GM18861 (cell line): Measurements from ENCODE around the gene ZFHX3.

ENCODE experiments used
- ATAC-seq: cut with Tn5 transposase; IDR thresholded peaks from one replicate; pipeline ENCODE4 v1.9.1; 2021; ENCODE audit not compliant: unreplicated experiment

Gene ZFHX3

DNA sequence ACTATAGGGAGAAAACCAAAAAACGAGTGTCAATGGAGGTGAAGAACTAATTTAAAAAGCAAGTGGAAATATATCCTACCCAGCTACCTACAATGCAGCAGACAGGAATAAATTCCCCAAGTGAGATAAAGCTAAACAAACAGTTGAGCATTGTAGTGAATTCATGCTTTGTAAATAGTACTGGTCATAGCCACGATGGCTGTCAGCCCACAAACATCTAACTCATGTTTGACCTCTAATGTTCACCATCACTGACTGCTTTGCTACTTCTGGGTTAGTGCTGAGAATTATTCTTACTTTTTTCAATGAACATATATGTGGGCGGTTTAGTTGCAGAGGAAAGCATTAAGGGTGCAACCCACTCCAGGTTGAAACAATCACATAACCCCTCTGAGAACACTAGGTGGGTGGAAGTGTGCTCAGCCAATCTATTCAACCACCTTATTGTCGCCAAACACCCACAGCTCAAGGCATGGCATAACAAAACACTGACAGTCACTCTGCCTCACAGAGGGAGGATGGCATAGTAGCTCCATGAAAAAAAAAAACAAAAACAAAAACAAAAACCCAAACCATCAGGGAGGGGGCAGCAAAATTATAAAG is 264.1 kb downstream of the ZFHX3 start:
- no peak for ATAC-seq

DNA sequence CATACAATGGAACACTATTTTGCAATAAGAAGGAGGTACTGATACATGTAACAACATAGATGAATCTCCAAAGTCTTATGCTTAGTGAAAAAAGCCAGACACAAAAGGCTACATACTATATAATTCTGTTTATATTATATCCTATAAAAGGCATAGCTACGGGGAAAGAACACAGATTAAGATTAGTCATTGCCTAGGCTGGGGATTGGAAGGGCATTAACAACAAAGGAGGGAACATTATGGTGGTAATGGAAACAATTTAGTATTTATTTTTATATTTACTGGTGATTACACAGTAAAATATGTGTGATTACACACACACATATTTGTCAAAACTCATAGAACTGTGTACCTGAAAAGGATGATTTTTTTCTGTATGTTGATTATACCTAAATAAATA is 278.1 kb downstream of the ZFHX3 start:
- no peak for ATAC-seq

DNA sequence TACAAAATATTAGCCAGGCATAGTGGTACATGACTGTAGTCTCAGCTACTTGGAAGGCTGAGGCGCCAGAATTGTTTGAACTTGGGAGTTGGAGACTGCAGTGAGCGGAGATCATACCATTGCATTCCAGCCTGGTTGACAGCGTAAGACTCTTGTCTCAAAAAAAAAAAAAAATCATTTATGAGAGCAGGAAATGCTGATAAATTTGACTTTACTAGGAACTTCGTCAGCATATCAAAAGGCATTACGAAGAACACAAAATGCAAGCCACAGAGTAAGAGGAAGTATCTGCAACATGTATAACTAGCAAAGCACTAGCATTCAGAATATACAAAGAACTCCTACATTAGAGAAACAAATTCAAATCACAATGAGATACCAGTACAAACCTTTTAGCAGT is 279.3 kb downstream of the ZFHX3 start:
- ATAC-seq = no peak

DNA sequence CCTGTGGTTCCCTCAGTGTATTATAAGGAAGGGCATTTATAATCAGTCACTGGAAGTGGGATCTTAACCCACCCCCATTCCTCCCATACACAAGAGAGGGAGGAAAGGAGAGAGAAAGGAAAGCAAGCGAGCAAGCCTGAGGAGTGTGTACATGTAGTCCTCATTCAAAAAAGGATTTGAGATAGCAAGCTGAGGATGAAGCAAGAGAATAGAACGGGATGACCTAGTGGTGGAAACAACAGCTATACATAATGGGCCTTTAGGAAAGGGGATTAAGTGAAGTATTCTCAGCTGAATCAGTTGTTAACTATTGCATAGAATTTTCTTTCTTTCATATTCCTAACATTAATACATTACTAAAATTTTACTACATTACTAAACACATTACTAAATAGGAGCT is 281.4 kb downstream of the ZFHX3 start:
- no peak for ATAC-seq

DNA sequence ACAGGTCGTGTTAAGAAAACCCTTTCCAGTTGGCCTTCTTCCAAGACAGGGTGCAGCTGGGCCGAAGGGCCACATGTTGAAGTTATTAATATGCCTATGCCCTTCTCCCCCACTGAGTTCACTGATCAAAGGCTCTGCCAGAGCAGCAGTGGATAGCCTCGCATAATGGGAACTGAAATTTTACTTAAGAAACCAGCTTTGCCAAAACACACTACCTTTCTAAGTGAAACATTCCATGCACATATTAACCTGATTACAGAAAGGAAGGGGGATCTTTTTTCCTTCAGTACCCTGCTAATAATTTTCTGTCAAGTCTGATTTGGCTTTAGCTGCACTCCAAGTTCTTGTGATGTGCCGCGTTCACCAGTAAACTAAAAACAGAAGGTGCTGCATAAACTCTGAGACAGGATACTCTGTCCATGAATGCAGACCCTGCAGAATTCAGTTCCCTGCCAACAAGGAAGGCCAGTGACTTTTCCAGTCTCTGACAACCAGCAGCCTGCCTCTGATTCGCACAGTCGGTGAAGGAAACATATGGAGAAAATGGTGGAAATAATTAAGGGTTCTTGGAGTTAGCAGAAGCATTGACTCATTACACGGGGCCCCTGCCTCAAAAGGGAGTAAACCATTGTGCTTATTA is 283.8 kb downstream of the ZFHX3 start:
- no peak for ATAC-seq

DNA sequence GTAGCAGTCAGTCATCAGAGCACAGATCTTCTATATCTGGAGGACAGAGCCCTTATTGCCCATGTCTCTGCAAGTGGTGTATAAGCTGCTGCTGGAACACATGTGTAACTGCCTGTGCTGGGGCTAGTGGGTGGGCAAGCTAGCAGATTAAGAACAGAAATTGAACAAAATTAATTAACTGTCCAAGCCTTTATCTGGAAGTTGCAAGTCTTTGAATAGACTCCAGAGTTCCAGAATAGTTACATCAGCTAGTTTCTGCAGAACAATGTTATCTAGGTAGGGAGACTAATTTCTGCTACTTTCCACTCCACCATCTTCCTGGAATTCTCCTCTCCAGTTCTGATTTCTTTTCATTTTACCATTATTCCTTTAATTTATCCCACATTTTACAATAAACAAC is 287.3 kb downstream of the ZFHX3 start:
- ATAC-seq = no peak

DNA sequence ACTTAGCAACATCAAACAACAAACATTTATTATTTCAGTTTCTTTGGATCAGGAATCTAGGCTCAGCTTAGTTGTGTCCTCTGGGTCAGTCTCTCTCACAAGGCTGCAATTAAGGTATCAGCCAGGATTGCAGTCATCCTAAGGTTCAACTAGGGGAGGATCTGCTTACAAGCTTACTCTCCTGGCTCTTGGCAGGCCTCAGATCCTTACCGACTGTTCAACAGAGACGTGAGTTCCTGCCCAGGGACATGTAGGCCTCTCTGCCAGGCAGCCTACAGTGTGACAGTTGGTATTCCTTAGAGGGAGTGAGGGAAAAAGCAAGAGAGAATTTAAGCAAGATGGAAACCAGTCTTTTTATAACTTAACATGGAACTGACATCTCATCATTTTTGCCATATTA is 294.0 kb downstream of the ZFHX3 start:
- no peak for ATAC-seq

DNA sequence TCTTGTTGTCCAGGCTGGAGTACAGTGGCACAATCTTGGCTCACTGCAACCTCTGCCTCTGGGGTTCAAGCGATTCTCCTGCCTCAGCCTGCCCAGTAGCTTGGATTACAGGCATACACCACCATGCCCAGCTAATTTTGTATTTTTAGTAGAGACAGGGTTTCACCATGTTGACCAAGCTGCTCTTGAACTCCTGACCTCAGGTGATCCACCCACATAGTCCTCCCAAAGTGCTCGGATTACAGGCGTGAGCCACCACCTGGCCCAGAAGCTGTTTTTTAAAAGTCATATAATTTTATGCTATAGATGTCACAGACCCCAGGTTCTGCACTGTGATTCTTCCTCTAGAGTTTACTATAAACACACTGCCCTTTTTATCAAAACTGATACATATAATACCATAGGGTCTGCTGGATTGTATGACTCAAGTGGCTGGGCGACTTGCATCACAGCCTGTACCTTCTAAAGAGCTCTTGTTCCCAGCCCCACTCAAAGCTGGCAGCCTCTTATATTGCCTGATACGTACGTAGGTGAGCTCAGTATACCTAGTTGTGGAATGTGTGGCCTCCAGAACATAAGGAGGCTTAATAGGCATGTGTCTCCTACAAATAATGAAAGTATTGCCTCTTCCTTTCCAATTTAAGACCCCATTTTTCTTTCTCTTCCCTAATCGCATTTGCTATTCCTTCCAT is 295.8 kb downstream of the ZFHX3 start:
- no peak for ATAC-seq

DNA sequence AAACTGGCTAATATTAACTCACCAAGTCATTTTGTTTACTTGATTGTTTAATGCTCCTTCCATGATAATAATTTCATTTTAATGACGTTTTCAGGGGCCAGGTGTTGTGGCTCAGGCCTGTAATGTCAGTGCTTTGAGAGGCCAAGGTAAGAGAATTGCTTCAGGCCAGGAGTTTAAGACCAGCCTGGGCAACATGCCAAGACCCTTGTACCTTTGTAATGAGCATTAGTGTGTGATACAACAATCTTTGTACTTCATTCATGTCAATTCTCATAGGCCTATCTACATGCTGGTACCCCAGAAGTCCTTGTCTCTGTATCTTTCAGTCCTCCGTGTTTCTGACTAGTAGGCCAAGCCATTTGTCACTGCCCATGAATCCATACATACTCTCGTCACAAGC is 296.9 kb downstream of the ZFHX3 start:
- no peak for ATAC-seq

DNA sequence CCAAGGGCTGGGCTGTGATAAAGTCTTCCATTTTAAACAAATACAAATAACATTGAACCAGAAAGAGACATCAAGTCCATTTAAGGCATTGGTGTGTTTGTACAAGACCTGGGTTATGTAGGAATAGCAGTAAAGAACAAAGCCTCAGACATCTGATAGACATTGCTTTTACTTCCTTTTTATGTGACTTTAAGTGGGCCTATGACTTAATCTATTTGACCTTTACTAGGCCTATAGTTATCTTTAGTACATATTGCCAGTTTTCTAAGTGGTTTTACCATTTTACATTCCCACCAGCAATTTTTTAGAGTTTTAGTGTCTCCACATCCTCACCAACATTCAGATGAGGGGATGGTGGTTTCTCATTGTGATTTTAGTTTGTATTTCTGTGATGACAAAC is 298.8 kb downstream of the ZFHX3 start:
- ATAC-seq = no peak

DNA sequence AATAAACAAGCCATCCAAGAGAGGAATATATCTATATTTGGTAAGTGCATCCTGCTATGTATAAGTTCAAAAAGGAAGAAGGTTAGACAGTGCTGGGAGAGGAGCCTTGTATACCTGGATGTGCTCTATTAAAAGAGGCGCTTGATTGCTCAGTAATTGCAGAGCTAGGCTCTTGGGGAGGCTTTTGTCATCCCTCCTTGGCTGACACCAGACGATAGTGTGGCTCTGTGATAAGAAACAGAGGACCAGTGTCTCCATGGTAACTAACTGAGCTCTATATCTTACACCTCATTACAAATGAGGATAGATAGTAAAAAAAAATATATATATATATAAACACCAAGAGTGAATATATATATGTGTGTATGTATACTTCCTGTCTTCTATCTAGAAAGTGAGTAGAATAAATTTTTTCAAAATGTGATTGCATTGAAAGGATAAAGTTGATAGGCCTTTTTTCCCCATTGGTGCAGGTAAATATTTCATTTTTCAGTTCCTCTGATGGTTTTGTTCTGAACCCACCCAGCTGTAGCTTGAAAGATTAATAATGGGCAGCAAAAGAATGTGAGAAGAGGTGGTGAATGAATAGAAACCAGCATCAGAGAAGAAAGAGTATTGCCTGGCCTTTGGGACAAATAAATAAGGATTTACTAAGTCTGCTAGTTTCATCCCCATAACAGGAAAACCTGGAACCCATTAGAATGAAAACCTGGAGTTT is 303.7 kb downstream of the ZFHX3 start:
- no peak for ATAC-seq

DNA sequence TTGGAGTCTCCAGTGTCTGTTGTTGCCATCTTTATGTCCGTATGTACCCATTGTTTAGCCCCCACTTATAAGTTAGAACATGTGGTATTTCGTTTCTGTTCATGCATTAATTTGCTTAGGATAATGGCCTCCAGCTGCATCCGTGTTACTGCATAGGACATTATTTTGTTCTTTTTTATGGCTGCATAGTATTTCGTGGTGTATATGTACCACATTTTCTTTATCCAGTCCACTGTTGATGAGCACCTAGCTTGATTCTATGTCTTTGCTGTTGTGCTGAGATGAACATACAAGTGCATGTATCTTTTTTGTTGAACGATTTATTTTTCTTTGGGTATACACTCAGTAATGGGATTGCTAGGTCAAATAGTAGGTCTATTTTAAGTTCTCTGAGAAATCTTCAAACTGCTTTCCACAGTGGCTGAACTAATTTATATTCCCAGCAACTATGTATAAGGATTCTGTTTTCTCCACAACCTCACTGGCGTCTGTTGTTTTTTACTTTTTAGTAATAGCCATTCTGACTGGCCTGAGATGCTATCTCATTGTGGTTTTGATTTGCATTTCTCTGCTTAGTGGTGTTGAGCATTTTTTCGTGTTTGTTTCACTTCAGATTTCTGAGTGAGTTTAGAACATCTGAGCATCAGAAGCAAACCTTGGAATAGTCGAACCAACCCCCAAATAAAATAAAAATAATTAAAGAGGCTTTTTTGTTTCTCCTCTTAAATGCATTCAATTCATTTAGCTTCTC is 304.7 kb downstream of the ZFHX3 start:
- ATAC-seq = peak; percentile 86

DNA sequence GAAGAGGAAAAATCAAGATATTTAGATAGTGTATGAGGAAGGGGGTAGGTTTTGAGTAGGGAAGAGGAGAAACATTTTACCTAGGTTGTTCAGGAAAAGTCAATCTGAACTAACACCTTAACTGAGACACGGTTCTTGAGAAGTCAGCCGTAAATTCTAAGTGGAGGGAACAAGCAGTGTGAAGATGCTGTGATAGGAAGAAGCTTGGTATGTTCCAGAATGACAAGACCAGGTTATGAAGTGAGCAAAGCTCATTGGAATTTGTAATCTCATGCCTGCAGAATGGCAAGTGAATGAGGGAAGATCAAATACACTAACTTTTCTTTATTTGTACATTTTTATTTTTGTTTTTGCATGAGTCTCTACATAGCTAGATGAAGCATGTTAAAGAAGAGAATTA is 307.6 kb downstream of the ZFHX3 start:
- no peak for ATAC-seq

DNA sequence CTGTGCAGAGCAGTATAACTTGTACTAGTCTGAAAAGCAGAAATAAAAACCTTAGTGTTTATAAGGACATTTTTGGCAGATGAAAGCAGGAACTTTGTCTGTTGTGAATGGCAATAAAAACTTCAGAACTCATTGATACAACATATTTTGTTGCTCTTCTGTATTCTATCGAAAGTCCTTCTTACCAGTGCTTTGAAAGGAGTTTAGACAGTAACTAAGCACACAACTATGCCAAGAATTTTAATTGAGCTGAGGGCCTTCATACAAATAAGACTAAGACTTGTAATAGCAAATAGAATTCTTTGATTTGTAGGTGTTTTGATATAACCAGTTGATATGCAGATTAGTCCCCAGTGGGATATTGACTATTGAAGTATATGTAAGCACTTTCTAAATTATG is 308.4 kb downstream of the ZFHX3 start:
- no peak for ATAC-seq

DNA sequence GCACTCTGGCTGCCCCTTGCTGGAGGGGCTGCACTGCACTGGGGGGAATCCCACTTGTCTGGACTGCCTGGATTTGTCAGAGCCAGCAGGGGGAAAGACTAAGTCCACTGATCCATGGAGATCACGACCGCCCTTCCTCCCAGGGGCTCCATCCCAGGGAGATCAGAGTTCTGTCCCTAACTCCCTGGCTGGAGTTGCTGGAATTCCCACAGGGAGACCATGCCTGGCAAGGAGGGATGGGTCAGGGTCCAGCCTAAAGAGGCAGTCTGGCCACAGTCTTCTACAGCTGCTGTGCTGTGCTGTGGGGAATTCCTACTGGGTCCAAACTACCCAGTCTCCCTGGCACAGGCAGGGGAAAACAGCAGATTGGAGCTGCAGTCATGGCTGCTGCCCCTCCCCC is 311.9 kb downstream of the ZFHX3 start:
- no peak for ATAC-seq
